CD14-positive monocyte (primary cell): Measurements from ENCODE around the gene SCARB1. TPM values are rescaled to one million over a fixed set of nuclear protein-coding genes. Genes with fewer than 3 reads are reported as not detected.

ENCODE experiments used
- DNase-seq, 3 donors: peaks; one replicate each; pipeline ENCODE4 v3.0.0-alpha.2; 2011 to 2022
- H2AFZ ChIP-seq: 2 replicates; pipeline ENCODE4 v1.6.0; 2012; ENCODE audit warnings: mild to moderate bottlenecking, low read depth, low read length, inconsistent platforms; ENCODE audit not compliant: insufficient read depth, poor library complexity, severe bottlenecking
- H3K27ac ChIP-seq, 2 donors: 1 replicate in 1 of 2; 2 replicates in 1 of 2; pipeline ENCODE4 v1.5.1; 2012 to 2013; ENCODE audit warnings: low read length in 2 of 2, control low read depth in 1 of 2, inconsistent platforms in 1 of 2, low read depth in 1 of 2, mild to moderate bottlenecking in 1 of 2
- H3K27me3 ChIP-seq, 2 donors: one replicate each; pipeline versions ENCODE4 v1.6.0 to v1.6.1; 2011 to 2013; ENCODE audit warnings: low read length in 2 of 2; ENCODE audit not compliant: control insufficient read depth in 2 of 2, insufficient read depth in 2 of 2
- H3K36me3 ChIP-seq, 2 donors: replicated peaks in 1 of 2; 1 replicate in 1 of 2; 2 replicates in 1 of 2; pipeline versions ENCODE4 v1.5.1 to v1.6.1; 2012 to 2013; ENCODE audit warnings: low read length in 2 of 2, control low read depth in 1 of 2, inconsistent platforms in 1 of 2, mild to moderate bottlenecking in 1 of 2; ENCODE audit not compliant: insufficient read depth in 2 of 2, control insufficient read depth in 1 of 2
- H3K4me1 ChIP-seq, 2 donors: 1 replicate in 1 of 2; 2 replicates in 1 of 2; pipeline versions ENCODE4 v1.5.1 to v1.6.1; 2012 to 2013; ENCODE audit warnings: low read length in 2 of 2, control low read depth in 1 of 2, inconsistent platforms in 1 of 2, mild to moderate bottlenecking in 1 of 2, moderate library complexity in 1 of 2; ENCODE audit not compliant: insufficient read depth in 2 of 2, control insufficient read depth in 1 of 2
- H3K4me2 ChIP-seq: replicated peaks from 2 replicates; pipeline ENCODE3; 2012; ENCODE audit warnings: low read length, moderate library complexity, mild to moderate bottlenecking; ENCODE audit not compliant: poor library complexity, severe bottlenecking; ENCODE audit errors: extremely low read depth
- H3K4me3 ChIP-seq, 3 experiments: fragments of 200-600 bp in 1 of 3; sonication (generic) in 1 of 3; replicated peaks in 1 of 3; 1 replicate in 2 of 3; 2 replicates in 1 of 3; pipeline ENCODE4 v1.5.1; 2011 to 2013; ENCODE audit warnings: low read length in 3 of 3, mild to moderate bottlenecking in 3 of 3, control low read depth in 2 of 3, low read depth in 2 of 3, inconsistent platforms in 1 of 3, moderate library complexity in 1 of 3
- H3K79me2 ChIP-seq: 2 replicates; pipeline ENCODE4 v1.6.0; 2012; ENCODE audit warnings: mild to moderate bottlenecking, control low read depth, inconsistent platforms, low read length, moderate library complexity; ENCODE audit not compliant: insufficient read depth
- H3K9ac ChIP-seq: 2 replicates; pipeline ENCODE4 v1.6.0; 2017; ENCODE audit warnings: low read length, mild to moderate bottlenecking; ENCODE audit not compliant: insufficient read depth, poor library complexity, severe bottlenecking
- H3K9me3 ChIP-seq, 2 donors: replicated peaks in 1 of 2; 1 replicate in 1 of 2; 2 replicates in 1 of 2; pipeline versions ENCODE4 v1.5.1 to v1.6.1; 2012 to 2013; ENCODE audit warnings: low read length in 2 of 2, control low read depth in 1 of 2; ENCODE audit not compliant: control insufficient read depth in 1 of 2, insufficient read depth in 1 of 2
- H4K20me1 ChIP-seq: 2 replicates; pipeline ENCODE4 v1.6.0; 2012; ENCODE audit warnings: mild to moderate bottlenecking, low read length, control low read depth, moderate library complexity; ENCODE audit not compliant: insufficient read depth
- H3K27ac Mint-ChIP-seq, 7 donors: one replicate each; pipeline ENCODE4 v1.8.0; 2020; ENCODE audit warnings: mild to moderate bottlenecking in 7 of 7, mixed read lengths in 7 of 7, moderate library complexity in 6 of 7, inconsistent platforms in 2 of 7
- H3K27me3 Mint-ChIP-seq, 3 donors: one replicate each; pipeline ENCODE4 v1.8.0; 2021 to 2022; ENCODE audit warnings: low read depth in 3 of 3, mild to moderate bottlenecking in 3 of 3, mixed read lengths in 3 of 3, moderate library complexity in 3 of 3, inconsistent platforms in 1 of 3
- H3K36me3 Mint-ChIP-seq, 2 donors: one replicate each; pipeline ENCODE4 v1.8.0; 2020; ENCODE audit warnings: mixed read lengths in 2 of 2, inconsistent platforms in 1 of 2, mild to moderate bottlenecking in 1 of 2
- H3K4me1 Mint-ChIP-seq: one replicate; pipeline ENCODE4 v1.8.0; 2020; ENCODE audit warnings: mild to moderate bottlenecking, mixed read lengths
- H3K4me3 Mint-ChIP-seq, 2 donors: one replicate each; pipeline ENCODE4 v1.8.0; 2020; ENCODE audit warnings: mild to moderate bottlenecking in 2 of 2, mixed read lengths in 2 of 2, moderate library complexity in 1 of 2
- H3K9me3 Mint-ChIP-seq, 7 donors: one replicate each; pipeline ENCODE4 v1.8.0; 2020 to 2022; ENCODE audit warnings: mixed read lengths in 7 of 7, mild to moderate bottlenecking in 6 of 7, moderate library complexity in 6 of 7, inconsistent platforms in 2 of 7
- WGBS: methylation state at CpG from one replicate; pipeline ENCODE4 v1.1.5; 2013; ENCODE audit warnings: missing lambda C conversion rate; ENCODE audit not compliant: insufficient coverage; 5-methylcytosine and 5-hydroxymethylcytosine counted together
- intact Hi-C, 2 donors: fragments of 100-400 bp; cut with micrococcal nuclease; formaldehyde crosslinking; loops; one replicate each; pipeline versions ENCODE4 v1.15.0 to v1.15.1; 2023
- polyA plus RNA-seq, 3 donors: library from polyadenylated mRNA; depleted of rRNA in 1 of 3; unstranded in 2 of 3; stranded (reverse) in 1 of 3; fragments of 300-500 nt in 2 of 3; fragments of >200 nt in 1 of 3; fragmentation: Illumina TruSeq in 2 of 3; gene quantifications; 1 replicate in 2 of 3; 2 replicates in 1 of 3; pipeline ENCODE4 v1.2.3, GENCODE V29; 2012 to 2021
- TF ChIP-seq, protein P1 (sequence below): fragments of 200-600 bp; IDR thresholded peaks from one replicate; pipeline ENCODE4 v1.8.0; 2022; ENCODE audit warnings: antibody characterized with exemption, mild to moderate bottlenecking

Gene SCARB1
- polyA plus RNA-seq, 3 donors, result 13.1 to 34.3 (median 15.2) TPM

DNA sequence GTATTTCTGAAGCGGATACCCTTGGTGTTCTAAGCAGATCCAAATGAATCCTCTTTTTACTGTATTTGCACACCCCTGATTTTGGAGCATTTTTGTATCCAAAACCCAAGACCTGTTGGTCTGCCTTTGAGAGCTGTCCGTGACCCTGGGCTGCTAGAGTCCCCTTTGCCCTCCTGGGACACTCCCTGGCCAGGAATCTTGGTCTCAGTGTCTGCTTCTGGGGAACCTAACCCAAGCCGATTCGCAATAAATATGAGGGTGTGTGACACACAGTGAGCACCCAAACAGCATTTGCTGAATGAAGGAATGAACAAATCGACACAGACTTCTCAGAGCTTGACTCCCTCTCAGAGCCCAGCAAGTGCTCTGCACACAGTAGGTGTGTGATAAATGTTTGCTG, 92.9 kb downstream of the SCARB1 start:
- peaks cover 76 to 81% of the 10 kb centered on the region in 2 donors for H3K4me1 ChIP-seq

DNA sequence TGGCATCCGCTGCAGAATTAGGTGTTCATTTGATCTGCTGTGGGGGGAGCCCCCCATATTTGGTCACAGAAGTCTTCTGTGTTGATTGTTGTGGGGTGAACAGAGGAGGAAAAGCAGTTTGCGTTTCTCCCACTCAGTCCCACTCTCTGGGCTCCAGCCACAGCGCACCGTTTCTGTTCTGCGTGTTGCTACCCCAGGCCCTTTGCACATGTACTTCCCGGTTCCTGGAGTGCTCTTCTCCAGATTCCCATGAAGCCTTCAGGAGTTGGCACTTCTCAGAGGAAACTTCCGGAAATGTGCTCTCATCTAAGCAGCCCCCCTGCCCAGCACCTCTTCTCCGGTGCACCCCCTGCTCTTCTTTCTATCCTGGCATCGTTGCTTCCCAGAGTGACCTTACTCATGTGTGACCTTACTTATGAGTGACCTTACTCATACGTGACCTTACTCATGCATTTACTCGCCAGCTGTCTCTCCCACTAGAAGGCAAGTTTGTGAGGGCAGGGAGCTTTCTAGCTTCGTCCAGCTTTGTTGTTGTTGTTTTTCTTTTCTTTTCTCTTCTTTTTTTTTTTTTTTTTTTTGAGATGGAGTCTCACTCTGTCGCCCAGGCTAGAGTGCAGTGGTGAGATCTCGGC, 93.7 kb downstream of the SCARB1 start:
- no peaks in the 10 kb centered on the region for H3K36me3 ChIP-seq
- Mint-ChIP-seq H3K27me3 (peaks cover 2 to 9% (median 5%) of the 10 kb centered on the region in 3 donors), H3K27ac (peak overlapping the region in 5 of 7 donors; percentile 54 to 65 (median 55)), H3K4me3 (no peak overlapping the region), H3K4me1 (peaks cover 81% of the 10 kb centered on the region), H3K36me3 (peaks cover 0 to 2% of the 10 kb centered on the region in 2 donors), H3K9me3 (peaks cover 0 to 4% (median 1%) of the 10 kb centered on the region in 7 donors)
- intact Hi-C loops, result loop anchor here (5.0 to 10.0 kb wide), 10 partner anchors 38 to 735 kb away; partner anchors contain the start of gene NCOR2 (in 1 of the 2)
- H3K4me3 ChIP-seq, result no peak overlapping the region
- 96% methylated on average over 9 of the region's 14 CpGs for WGBS
- no peak for DNase-seq
- H4K20me1 ChIP-seq, result no peaks in the 10 kb centered on the region
- H3K4me2 ChIP-seq, result no peak overlapping the region
- H3K27ac ChIP-seq, result no peak overlapping the region
- TF ChIP-seq, protein P1, sequence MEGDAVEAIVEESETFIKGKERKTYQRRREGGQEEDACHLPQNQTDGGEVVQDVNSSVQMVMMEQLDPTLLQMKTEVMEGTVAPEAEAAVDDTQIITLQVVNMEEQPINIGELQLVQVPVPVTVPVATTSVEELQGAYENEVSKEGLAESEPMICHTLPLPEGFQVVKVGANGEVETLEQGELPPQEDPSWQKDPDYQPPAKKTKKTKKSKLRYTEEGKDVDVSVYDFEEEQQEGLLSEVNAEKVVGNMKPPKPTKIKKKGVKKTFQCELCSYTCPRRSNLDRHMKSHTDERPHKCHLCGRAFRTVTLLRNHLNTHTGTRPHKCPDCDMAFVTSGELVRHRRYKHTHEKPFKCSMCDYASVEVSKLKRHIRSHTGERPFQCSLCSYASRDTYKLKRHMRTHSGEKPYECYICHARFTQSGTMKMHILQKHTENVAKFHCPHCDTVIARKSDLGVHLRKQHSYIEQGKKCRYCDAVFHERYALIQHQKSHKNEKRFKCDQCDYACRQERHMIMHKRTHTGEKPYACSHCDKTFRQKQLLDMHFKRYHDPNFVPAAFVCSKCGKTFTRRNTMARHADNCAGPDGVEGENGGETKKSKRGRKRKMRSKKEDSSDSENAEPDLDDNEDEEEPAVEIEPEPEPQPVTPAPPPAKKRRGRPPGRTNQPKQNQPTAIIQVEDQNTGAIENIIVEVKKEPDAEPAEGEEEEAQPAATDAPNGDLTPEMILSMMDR, result no peak
- H3K4me1 ChIP-seq, result peaks cover 76 to 81% of the 10 kb centered on the region in 2 donors
- no peaks in the 10 kb centered on the region for H3K79me2 ChIP-seq
- H3K9me3 ChIP-seq, result peaks cover 0 to 1% of the 10 kb centered on the region in 2 donors
- no peak overlapping the region for H2AFZ ChIP-seq
- H3K9ac ChIP-seq, result no peak overlapping the region
- no peaks in the 10 kb centered on the region for H3K27me3 ChIP-seq

More for the DNA sequence above, 92.9 kb downstream of the SCARB1 start:
- peaks cover 1 to 2% of the 10 kb centered on the region in 2 donors for H3K36me3 Mint-ChIP-seq
- Histone ChIP-seq H3K27ac (no peak overlapping the region), H3K27me3 (no peaks in the 10 kb centered on the region), H3K36me3 (no peaks in the 10 kb centered on the region), H3K4me3 (no peak overlapping the region), H2AFZ (no peak overlapping the region), H3K9ac (no peak overlapping the region), H4K20me1 (no peaks in the 10 kb centered on the region), H3K9me3 (no peaks in the 10 kb centered on the region), H3K4me2 (no peak overlapping the region), H3K79me2 (no peaks in the 10 kb centered on the region)
- no peak overlapping the region for H3K4me3 Mint-ChIP-seq
- no peak for DNase-seq
- TF ChIP-seq, protein P1, result no peak
- peaks cover 81% of the 10 kb centered on the region for H3K4me1 Mint-ChIP-seq
- peaks cover 2 to 15% (median 5%) of the 10 kb centered on the region in 3 donors for H3K27me3 Mint-ChIP-seq
- 88% methylated on average over 4 of the region's 5 CpGs for WGBS
- H3K27ac Mint-ChIP-seq, result peak overlapping the region in 2 of 7 donors; percentile 45 to 54
- intact Hi-C loops, result loop anchor here (5.0 to 10.0 kb wide), 4 partner anchors 97 to 736 kb away; no protein-coding TSS in a partner anchor
- H3K9me3 Mint-ChIP-seq, result peaks cover 0 to 3% (median 0%) of the 10 kb centered on the region in 7 donors
